ENCODE results near the gene OPRM1. TPM values are rescaled to one million over a fixed set of nuclear protein-coding genes. Genes with fewer than 3 reads are reported as not detected.

The OPRM1 gene
- total RNA-seq, 4 donors from 2014 or later: not detected

DNA sequence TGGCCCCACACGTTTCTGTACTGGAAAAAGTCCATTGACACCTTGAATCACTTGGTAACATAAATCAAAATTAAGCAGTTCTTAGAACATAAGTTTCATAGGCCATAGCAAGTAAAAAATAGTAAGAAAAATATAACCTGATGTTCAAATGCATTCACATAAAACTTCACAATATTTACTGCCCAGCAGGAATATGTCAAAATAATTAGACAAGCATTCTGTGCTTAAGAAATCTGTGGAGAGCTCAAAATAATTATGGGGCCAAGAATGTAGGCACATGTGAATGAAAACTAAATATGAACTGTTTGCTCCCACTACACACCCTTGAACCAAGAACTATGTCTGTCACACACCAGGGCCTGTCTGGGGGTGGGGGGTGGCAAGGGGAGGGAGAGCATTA is 246.8 kb downstream of the OPRM1 start:
- Histone ChIP-seq H3K9me3 (peaks cover 0 to 5% (median 0%) of the 10 kb centered on the region in 4 donors), H3K27me3 (no peaks in the 10 kb centered on the region), H3K27ac (no peak overlapping the region), H3K4me1 (no peaks in the 10 kb centered on the region), H3K4me3 (no peak overlapping the region), H3K36me3 (no peaks in the 10 kb centered on the region)
- TF ChIP-seq POLR2A (IDR thresholded peaks at IDR 0.05) (no peak), EP300 (IDR thresholded peaks at IDR 0.05) (no peak), CTCF (IDR thresholded peaks at IDR 0.05) (no peak)
- 72 to 77% methylated on average over 1 of the region's 1 CpG for WGBS, 2 donors
- DNase-seq (ENCODE audit: low spot score in 2 of 2): no peak

GRCh38 chr6:154289818-154290508 is 250.9 kb downstream of the OPRM1 start:
- WGBS, 2 donors: 90% methylated on average over 6 of the region's 6 CpGs
- DNase-seq (ENCODE audit: low spot score in 2 of 2): no peak
- H3K9me3 ChIP-seq: no peaks in the 10 kb centered on the region

GRCh38 chr6:154292066-154292465 is 253.0 kb downstream of the OPRM1 start:
- no peak overlapping the region for H3K27ac ChIP-seq
- 67% methylated on average over 3 of the region's 3 CpGs for WGBS, 2 donors
- H3K36me3 ChIP-seq: no peaks in the 10 kb centered on the region
- TF ChIP-seq POLR2A (IDR thresholded peaks at IDR 0.05) (no peak), CTCF (IDR thresholded peaks at IDR 0.05) (no peak), EP300 (IDR thresholded peaks at IDR 0.05) (no peak)
- no peak for DNase-seq (ENCODE audit: low spot score in 2 of 2)
- H3K27me3 ChIP-seq: no peaks in the 10 kb centered on the region
- no peaks in the 10 kb centered on the region for H3K9me3 ChIP-seq
- no peak overlapping the region for H3K4me3 ChIP-seq
- H3K4me1 ChIP-seq: peaks cover 0 to 4% (median 1%) of the 10 kb centered on the region in 4 donors

More at GRCh38 chr6:154289818-154290508, 250.9 kb downstream of the OPRM1 start:
- Histone ChIP-seq H3K4me1 (no peaks in the 10 kb centered on the region), H3K27me3 (no peaks in the 10 kb centered on the region), H3K36me3 (no peaks in the 10 kb centered on the region), H3K27ac (no peak overlapping the region), H3K4me3 (no peak overlapping the region)
- TF ChIP-seq POLR2A (IDR thresholded peaks at IDR 0.05): no peak
- no peak for TF ChIP-seq CTCF (IDR thresholded peaks at IDR 0.05)
- no peak for TF ChIP-seq EP300 (IDR thresholded peaks at IDR 0.05)

- WGBS, 2 donors: 38 to 47% methylated on average over 4 of the region's 4 CpGs
- TF ChIP-seq CTCF (IDR thresholded peaks at IDR 0.05) (no peak), POLR2A (IDR thresholded peaks at IDR 0.05) (no peak), EP300 (IDR thresholded peaks at IDR 0.05) (no peak)
- no peaks in the 10 kb centered on the region for H3K9me3 ChIP-seq
Observed at GRCh38 chr6:154292855-154293519, 253.9 kb downstream of the OPRM1 start.

GRCh38 chr6:154295733-154296132 is 256.7 kb downstream of the OPRM1 start:
- Histone ChIP-seq H3K9me3 (no peaks in the 10 kb centered on the region), H3K27me3 (no peaks in the 10 kb centered on the region), H3K4me1 (peaks cover 0 to 21% (median 8%) of the 10 kb centered on the region in 4 donors), H3K36me3 (no peaks in the 10 kb centered on the region), H3K27ac (peak overlapping the region in 1 of 4 donors; percentile 23), H3K4me3 (no peak overlapping the region)
- DNase-seq (ENCODE audit: low spot score in 2 of 2): no peak
- TF ChIP-seq CTCF (IDR thresholded peaks at IDR 0.05): no peak
- no peak for TF ChIP-seq POLR2A (IDR thresholded peaks at IDR 0.05)
- no peak for TF ChIP-seq EP300 (IDR thresholded peaks at IDR 0.05)
- 77 to 96% methylated on average over 4 of the region's 4 CpGs for WGBS, 2 donors

More at GRCh38 chr6:154292855-154293519, 253.9 kb downstream of the OPRM1 start:
- Histone ChIP-seq H3K27me3 (no peaks in the 10 kb centered on the region), H3K27ac (peak overlapping the region in 1 of 4 donors; percentile 14), H3K4me3 (no peak overlapping the region), H3K4me1 (peaks cover 0 to 13% (median 8%) of the 10 kb centered on the region in 4 donors), H3K36me3 (no peaks in the 10 kb centered on the region)
- no peak for DNase-seq (ENCODE audit: low spot score in 2 of 2)
